CD8-positive, alpha-beta memory T cell (primary cell): ENCODE data around the gene ANKRD50. TPM values are rescaled to one million over a fixed set of nuclear protein-coding genes. Genes with fewer than 3 reads are reported as not detected.

Experiments
- CTCF ChIA-PET: fragments of 350-600 bp; sonication (Branson Sonifier 250); formaldehyde crosslinking; loops from one replicate; lab custom pipeline; 2021; ENCODE audit warnings: antibody characterized with exemption; lab: Charles Lee
- POLR2A ChIA-PET: fragments of 350-600 bp; sonication (Branson Sonifier 250); formaldehyde crosslinking; loops from one replicate; lab custom pipeline; 2021; ENCODE audit warnings: antibody characterized with exemption; lab: Charles Lee
- DNase-seq, 5 donors: peaks; one replicate each; pipeline versions ENCODE4 v3.0.0 to v3.0.0-alpha.2; 2020 to 2022; ENCODE audit warnings: mixed read lengths in 1 of 5
- H3K27ac ChIP-seq: one replicate; pipeline ENCODE4 v1.7.0; 2013; ENCODE audit warnings: low read depth, mild to moderate bottlenecking, low read length, moderate library complexity
- H3K27me3 ChIP-seq: 2 replicates; pipeline ENCODE4 v1.7.0; 2013; ENCODE audit warnings: low read length, mild to moderate bottlenecking; ENCODE audit not compliant: insufficient read depth, poor library complexity, severe bottlenecking
- H3K36me3 ChIP-seq: 2 replicates; pipeline ENCODE4 v1.7.0; 2013; ENCODE audit warnings: mild to moderate bottlenecking, low read length, moderate library complexity; ENCODE audit not compliant: insufficient read depth
- H3K4me1 ChIP-seq: 2 replicates; pipeline ENCODE4 v1.7.0; 2013; ENCODE audit warnings: mild to moderate bottlenecking, low read length, moderate library complexity; ENCODE audit not compliant: insufficient read depth
- H3K4me3 ChIP-seq: 2 replicates; pipeline ENCODE4 v1.7.0; 2013; ENCODE audit warnings: mild to moderate bottlenecking, low read length
- H3K9me3 ChIP-seq: 2 replicates; pipeline ENCODE4 v1.7.0; 2013; ENCODE audit warnings: mild to moderate bottlenecking, low read length
- H3K27ac Mint-ChIP-seq, 8 donors: one replicate each; pipeline ENCODE4 v1.8.0; 2020 to 2021; ENCODE audit warnings: mixed read lengths in 8 of 8, mild to moderate bottlenecking in 6 of 8, inconsistent platforms in 3 of 8, moderate library complexity in 3 of 8
- H3K27me3 Mint-ChIP-seq, 2 donors: one replicate each; pipeline ENCODE4 v1.8.0; 2020 to 2021; ENCODE audit warnings: mixed read lengths in 2 of 2, mild to moderate bottlenecking in 1 of 2, moderate library complexity in 1 of 2
- H3K36me3 Mint-ChIP-seq, 3 donors: one replicate each; pipeline ENCODE4 v1.8.0; 2020 to 2021; ENCODE audit warnings: mixed read lengths in 3 of 3, inconsistent platforms in 1 of 3, mild to moderate bottlenecking in 1 of 3
- H3K4me1 Mint-ChIP-seq, 3 donors: one replicate each; pipeline ENCODE4 v1.8.0; 2020 to 2021; ENCODE audit warnings: mixed read lengths in 3 of 3, inconsistent platforms in 1 of 3, mild to moderate bottlenecking in 1 of 3
- H3K4me3 Mint-ChIP-seq, 7 donors: one replicate each; pipeline ENCODE4 v1.8.0; 2020 to 2021; ENCODE audit warnings: mixed read lengths in 7 of 7, mild to moderate bottlenecking in 6 of 7, moderate library complexity in 4 of 7, inconsistent platforms in 2 of 7
- H3K9me3 Mint-ChIP-seq, 5 donors: one replicate each; pipeline ENCODE4 v1.8.0; 2020 to 2022; ENCODE audit warnings: mixed read lengths in 5 of 5, mild to moderate bottlenecking in 3 of 5, moderate library complexity in 2 of 5, inconsistent platforms in 1 of 5
- polyA plus RNA-seq: library from polyadenylated mRNA; unstranded; fragments of 300-500 nt; fragmentation: Illumina TruSeq; gene quantifications from one replicate; pipeline ENCODE4 v1.2.3, GENCODE V29; 2021
- total RNA-seq, 2 experiments: library from RNA; stranded (reverse); gene quantifications; one replicate each; pipeline ENCODE4 v1.2.3, GENCODE V29; 2021

ANKRD50 gene
- total and polyA plus RNA-seq, 3 experiments from 2014 or later, result 0.15 to 0.20 (median 0.16) TPM

- CTCF ChIA-PET, result no interaction called here
- no peaks in the 10 kb centered on the region for H3K36me3 ChIP-seq
- no peak overlapping the region for H3K27ac ChIP-seq
- H3K9me3 ChIP-seq, result no peaks in the 10 kb centered on the region
- Mint-ChIP-seq H3K4me1 (no peaks in the 10 kb centered on the region), H3K4me3 (no peak overlapping the region), H3K27me3 (no peaks in the 10 kb centered on the region), H3K36me3 (no peaks in the 10 kb centered on the region), H3K9me3 (peaks cover 0 to 18% (median 1%) of the 10 kb centered on the region in 5 donors), H3K27ac (no peak overlapping the region)
- no peaks in the 10 kb centered on the region for H3K4me1 ChIP-seq
- H3K4me3 ChIP-seq, result no peak overlapping the region
- POLR2A ChIA-PET, result no interaction called here
- no peaks in the 10 kb centered on the region for H3K27me3 ChIP-seq
- no peak for DNase-seq
These were observed 82.9 kb downstream of the ANKRD50 start for GRCh38 chr4:124629681-124630080.
